GM13977 (cell line): ENCODE measurements around the gene ALG10.
A peak's percentile ranks its signal among the peaks of the same experiment; 100 is the strongest.
"Not testable (repeated sequence)": the region's sequence is repeated elsewhere in the genome, so short reads cannot be mapped to it uniquely, and the experiment has no call there.

Source experiments
- DNase-seq: peaks from one replicate; pipeline ENCODE4 v3.0.0; 2012; ENCODE audit warnings: low spot score
- CTCF ChIP-seq: IDR thresholded peaks from 2 replicates; pipeline ENCODE4 v1.5.1; 2012; ENCODE audit warnings: mild to moderate bottlenecking, control low read depth; ENCODE audit not compliant: insufficient read depth; ENCODE audit errors: extremely low read depth, missing control alignments
- in situ Hi-C: fragments of 300-500 bp; cut with MboI; formaldehyde crosslinking; loops from one replicate; pipeline ENCODE4 v1.12.0; 2022; ENCODE audit warnings: low sequenced_read_pairs, low pct_unique_long_range_greater_than_20kb, mixed read lengths, inconsistent platforms; ENCODE audit not compliant: unreplicated experiment

The ALG10 gene, protein sequence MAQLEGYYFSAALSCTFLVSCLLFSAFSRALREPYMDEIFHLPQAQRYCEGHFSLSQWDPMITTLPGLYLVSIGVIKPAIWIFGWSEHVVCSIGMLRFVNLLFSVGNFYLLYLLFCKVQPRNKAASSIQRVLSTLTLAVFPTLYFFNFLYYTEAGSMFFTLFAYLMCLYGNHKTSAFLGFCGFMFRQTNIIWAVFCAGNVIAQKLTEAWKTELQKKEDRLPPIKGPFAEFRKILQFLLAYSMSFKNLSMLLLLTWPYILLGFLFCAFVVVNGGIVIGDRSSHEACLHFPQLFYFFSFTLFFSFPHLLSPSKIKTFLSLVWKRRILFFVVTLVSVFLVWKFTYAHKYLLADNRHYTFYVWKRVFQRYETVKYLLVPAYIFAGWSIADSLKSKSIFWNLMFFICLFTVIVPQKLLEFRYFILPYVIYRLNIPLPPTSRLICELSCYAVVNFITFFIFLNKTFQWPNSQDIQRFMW

GRCh38 chr12:34022079-34022830 is at the start of gene ALG10:
ALG10 (plus strand) TSS chr12:34022496; CDS start chr12:34022600, 104 bp downstream.
- peak; percentile 60 for TF ChIP-seq CTCF
- peak; percentile 73 for DNase-seq
- in situ Hi-C loops: loop anchor here (10.0 to 25.0 kb wide), 2 partner anchors 1267 to 1560 kb away; partner anchors contain the start of gene YARS2

GRCh38 chr12:33972884-33973283 is 49.4 kb upstream of the ALG10 start:
- DNase-seq, in situ Hi-C loops: not testable (repeated sequence)

DNA sequence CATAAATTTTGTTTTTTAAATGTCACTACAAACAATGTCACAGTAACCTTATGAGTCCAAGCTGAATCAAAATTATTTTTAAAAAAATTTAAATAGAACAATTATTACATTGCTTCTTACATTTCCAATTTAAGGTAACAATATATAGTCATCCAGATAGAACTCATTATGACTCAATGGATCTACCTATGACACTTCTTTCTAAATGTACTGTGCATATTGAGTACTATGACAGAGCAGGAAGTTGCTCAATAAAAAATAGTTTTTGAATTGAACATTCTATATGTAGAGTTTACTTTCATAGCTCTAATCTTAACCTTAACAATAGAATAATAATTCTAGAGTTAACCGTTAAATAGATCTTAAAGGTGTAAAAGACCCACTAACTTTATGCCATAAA is 44.4 kb upstream of the ALG10 start:
- TF ChIP-seq CTCF: no peak
- no peak for DNase-seq
- in situ Hi-C loops: no loop called here

- TF ChIP-seq CTCF: no peak
- in situ Hi-C loops: no loop called here
Observed at GRCh38 chr12:33988197-33988805, 34.0 kb upstream of the ALG10 start.

GRCh38 chr12:33988913-33989312 is 33.4 kb upstream of the ALG10 start:
- in situ Hi-C loops: no loop called here
- DNase-seq: no peak
- TF ChIP-seq CTCF: no peak

More at GRCh38 chr12:33988197-33988805, 34.0 kb upstream of the ALG10 start:
- DNase-seq: no peak

DNA sequence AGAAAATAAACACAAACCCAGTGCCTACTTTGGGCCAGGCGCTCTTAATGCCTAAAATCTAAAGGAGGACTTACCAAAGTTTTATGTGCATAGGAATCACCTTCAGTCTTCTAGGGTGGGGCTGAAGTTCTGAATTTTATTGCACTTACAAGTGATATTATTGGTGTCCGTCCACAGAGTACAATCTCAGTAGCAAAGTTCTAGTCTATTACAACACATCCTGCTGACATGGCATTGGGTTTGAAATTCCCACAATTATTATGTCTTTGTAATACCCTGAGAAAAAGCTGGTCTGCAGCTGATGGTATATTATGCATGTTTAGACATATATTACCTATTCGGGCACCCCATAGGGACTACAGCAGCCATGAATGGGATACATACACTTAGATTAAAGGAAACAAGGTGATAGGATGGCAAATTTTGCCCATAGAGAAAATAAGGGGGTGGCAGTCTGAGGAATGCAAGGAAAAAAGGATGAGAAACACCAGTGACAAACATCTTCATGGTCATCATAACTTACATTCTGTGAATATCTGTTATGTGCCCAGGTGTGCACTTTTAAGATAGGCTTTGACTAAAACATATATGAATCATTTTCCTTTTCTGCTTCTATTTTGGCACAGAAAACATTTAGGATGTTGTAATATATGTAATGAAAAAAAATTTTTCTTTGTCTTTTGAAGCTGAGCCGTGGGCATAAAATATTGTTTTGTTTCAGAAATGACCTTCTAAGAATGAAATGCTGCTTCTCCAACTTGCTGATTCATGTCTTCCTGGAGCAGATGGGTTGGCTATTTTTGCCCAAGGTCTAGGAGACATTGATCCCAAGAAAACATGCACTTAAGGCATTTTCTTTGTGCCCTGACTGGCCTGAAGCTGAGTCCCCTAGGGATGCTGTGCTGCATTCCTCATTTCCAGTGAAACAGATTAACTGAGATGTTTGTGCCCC is 27.2 kb upstream of the ALG10 start:
- TF ChIP-seq CTCF: no peak
- no peak for DNase-seq
- in situ Hi-C loops: no loop called here

- DNase-seq: not testable (repeated sequence)
- in situ Hi-C loops: loop anchor here (25.0 kb wide), 1 partner anchor 1547 kb away; no protein-coding TSS in a partner anchor
Observed at GRCh38 chr12:34008835-34009234, 13.5 kb upstream of the ALG10 start.
